ENCODE measurements around the gene ZDHHC7.

The ZDHHC7 gene

GRCh38 chr16:84990782-84991181, 20.6 kb downstream of the ZDHHC7 start:
- DNase-seq: no peak

DNA sequence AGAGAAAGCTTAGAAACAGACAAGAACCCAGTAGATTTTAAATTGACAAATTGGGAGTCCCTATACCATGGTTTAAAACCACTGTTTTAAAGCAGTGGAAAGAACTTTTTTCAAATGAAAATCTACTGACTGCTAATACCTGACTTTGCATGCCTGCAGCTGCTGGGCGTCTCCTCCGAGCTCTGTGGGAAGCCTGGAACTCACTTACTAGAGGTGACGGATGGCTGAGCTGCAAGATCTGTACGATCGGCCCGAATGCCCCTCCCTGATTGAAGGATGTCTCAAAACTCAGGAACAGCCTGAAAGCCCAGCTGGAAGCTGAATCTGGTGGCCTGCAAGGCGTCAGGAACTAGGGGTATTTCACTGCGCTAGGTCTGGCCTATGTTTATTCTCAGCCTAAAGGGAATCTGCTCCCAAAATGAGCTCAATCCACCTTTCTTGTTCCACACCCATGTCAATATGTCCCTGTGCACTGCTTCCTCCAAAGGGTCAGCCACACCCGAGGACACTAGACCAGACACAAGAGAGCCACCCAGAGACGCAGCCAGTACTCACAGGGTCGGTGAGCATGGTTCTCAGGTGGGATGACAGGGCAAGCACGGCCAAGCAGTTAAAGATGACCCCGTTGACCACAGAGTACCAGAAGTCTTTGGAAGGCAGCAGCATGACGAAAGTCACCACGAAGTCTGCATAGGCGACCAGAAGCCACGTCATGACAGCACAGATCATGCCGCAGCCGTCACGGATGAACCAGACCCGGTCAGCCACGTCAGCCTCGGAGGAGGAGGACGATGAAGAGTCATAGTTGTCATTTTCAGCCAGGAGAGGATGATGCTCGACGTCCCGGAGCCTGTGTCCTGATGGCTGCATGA, 21.4 kb downstream of the ZDHHC7 start:
- DNase-seq: no peak

DNA sequence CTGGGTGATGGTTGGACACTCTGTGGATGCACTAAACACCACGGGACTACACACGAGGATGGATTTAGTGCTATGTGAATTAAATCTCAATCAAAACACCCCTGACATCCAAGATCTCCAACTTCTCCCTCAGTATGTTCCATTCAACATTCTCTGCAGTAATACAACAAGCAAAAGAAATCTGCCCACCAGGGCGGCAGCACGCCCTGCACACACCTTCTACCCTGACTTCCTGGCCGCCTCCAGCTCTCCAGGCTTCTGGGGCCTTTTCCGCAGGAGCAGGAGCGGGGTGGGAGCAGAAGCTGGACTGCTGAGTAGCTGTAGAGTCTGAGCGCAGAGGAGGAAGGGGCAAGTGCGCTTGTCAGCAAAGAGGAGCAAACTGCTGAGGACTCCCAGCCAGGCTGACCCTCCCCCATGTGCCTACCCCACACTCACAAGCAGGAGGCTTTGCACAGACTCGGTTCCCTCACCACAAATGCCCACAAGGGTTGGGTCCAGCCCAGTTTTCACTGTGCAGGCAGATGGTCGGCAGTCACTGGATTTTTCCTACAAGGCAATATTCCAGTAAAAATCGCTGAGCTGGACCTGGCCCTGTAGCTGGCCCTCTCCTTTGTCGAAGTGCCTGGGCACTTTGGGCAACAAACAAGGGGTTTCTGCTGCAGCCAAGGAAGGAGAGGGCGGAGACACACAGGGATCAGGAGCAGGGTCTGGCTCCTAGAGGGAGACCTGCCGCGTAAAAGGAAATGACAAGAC, 22.8 kb downstream of the ZDHHC7 start:
- no peak for DNase-seq

DNA sequence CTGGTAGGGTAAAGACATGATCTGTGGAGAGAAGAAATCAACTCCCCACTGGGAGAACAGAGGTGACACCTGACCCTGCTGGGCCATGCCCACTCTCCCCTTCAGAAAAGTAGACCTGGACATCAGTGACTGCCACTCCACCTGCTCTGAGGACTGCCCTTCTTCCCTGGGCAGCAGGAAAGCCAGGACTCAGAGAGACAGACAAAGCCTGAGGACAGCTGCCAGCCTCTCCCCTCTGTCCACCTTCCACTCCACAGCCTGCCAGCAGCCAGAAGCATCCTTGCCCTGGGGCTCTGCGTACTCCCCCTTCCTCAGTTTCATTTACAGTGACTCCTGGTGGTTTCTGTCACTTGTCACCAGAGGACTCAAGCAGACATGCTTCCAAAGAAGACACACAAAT, 24.5 kb downstream of the ZDHHC7 start:
- DNase-seq: no peak

GRCh38 chr16:84986102-84986501, 25.2 kb downstream of the ZDHHC7 start:
- DNase-seq: no peak

DNA sequence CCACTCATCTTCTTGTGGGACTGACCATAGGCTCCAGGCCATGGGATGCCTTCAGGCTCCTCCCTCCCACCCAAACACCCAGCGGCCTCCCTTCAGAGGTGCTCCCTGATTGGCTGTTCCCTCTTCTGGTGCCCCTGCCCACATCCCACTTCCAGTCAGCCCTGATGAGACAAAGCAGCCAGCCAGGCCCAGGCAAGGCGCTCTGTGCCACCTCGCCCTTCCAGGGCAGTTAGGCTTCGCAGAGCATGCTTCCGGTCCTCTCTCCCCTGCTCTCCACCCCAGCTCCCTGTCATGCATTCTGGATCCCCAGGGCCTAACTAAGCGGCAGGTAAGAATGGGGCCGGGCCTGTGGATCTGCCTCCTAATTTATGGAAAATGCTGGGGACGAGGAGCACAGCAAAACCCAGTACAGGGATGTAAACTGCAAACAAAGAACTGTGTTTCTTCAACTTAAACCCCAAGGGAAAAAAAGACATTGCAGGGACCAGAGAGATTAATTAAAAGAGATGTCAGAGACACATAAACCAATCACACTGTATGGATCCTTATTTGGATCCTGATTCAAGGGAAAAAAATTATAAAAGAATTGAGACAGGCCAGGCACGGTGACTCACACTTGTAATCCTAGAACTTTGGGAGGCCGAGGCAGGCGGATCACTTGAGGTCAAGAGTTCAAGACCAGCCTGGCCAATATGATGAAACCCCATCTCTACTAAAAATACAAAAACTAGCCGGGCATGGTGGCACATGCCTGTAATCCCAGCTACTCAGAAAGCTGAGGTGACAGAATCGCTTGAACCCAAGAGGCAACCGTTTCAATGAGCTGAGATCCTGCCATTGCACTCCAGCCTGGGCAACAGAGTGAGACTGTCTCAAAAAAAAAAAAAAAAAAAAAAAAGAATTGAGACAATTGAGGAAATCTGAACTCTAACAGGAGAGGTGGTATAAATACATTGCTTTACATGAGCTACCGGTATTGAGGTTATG, 26.0 kb downstream of the ZDHHC7 start:
- no peak for DNase-seq

GRCh38 chr16:84982434-84982833, 28.9 kb downstream of the ZDHHC7 start:
- no peak for DNase-seq

DNA sequence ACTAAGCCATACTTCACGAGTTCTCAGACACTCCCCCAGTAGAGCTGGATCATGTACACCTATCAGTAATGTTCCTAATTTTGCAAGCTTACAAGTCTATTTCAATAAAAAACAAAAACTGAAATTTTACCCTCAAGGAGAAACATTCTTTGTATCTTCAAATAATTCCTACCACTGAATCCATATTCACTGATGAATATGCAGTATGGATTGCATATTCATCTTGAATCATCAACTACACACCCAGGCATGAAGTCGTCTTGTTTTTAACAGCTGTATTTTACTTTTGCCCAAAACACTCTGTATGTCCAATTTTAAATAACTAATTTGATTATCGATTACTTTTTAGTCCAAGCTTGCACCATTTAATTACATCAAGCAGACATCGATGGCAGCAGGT, 31.8 kb downstream of the ZDHHC7 start:
- DNase-seq: no peak

DNA sequence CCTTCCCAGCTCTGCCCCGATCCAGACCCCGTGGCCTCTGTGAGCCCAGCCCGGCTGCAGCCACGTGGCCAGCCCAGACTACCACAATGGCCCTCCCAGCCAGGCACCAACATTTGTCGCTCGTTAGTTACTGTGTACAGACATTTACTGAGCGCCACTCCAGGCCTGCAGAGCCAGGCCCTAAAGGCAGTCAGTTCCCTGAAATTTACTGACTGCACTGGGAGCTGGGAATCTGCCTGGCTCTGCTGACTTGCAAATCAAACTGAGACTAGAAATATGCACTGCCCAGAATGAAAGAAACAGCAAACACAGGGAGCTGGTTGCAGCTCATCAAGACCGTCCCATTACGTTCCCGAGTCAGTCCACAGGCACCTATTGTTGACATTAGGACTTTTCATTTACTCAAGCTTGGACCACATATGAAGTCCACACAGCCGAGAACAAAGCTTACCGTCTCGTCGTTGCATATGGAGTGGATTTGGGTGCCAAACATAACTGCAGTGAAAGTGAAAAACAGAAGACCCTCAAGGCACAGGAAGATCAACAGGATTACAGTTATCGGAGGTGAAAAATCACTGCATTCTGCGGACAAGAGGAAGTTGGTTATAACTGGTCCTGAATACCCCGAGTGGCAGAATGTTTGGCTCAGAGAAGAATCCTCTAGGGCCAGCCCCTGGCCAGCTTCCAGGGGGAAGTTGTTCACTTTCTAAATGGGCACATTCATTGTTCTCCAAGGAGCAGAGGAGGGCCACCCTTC, 34.5 kb downstream of the ZDHHC7 start:
- peak in 1 of 2 donors; percentile 43 for DNase-seq

DNA sequence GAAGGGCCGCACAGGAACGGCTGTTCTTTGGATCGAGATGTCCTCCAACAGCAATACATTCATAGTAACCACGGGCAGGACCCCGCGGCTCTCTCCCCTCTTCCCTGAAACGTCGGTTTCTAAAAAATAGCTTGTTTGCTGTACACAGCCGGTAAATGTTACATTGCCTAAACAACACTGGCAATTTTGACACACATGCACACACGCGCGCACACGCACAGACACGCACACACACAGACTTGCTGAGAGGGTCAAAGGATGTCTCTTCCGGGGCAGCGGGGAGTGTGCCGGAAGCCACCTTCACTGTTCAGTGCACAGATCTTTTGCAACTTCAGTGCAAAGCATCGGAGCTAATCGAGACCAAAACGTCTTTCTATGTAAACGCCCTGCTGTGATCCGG, 35.8 kb downstream of the ZDHHC7 start:
- DNase-seq: no peak

DNA sequence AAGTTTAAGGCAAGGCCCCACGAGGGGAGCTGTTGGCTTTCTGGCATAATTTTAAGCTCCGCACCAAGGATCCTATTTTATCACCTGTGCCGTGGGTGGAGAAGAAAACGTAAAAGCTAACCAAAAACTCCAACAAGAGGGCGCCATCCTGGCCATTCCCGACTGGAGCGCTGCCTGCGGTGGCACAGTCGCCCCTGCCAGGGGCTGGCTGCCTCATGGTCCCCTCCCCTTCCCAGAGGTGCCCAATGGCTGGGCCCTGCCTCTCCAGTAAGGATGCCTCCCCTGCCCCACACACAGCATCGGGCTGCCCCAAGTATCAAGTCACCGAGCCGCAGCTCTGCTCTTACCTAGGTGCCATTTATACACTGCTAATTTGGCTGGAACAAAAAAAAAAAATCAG, 36.3 kb downstream of the ZDHHC7 start:
- no peak for DNase-seq

GRCh38 chr16:84973776-84974523, 37.4 kb downstream of the ZDHHC7 start:
- DNase-seq: no peak

GRCh38 chr16:84973236-84973635, 38.1 kb downstream of the ZDHHC7 start:
- no peak for DNase-seq

DNA sequence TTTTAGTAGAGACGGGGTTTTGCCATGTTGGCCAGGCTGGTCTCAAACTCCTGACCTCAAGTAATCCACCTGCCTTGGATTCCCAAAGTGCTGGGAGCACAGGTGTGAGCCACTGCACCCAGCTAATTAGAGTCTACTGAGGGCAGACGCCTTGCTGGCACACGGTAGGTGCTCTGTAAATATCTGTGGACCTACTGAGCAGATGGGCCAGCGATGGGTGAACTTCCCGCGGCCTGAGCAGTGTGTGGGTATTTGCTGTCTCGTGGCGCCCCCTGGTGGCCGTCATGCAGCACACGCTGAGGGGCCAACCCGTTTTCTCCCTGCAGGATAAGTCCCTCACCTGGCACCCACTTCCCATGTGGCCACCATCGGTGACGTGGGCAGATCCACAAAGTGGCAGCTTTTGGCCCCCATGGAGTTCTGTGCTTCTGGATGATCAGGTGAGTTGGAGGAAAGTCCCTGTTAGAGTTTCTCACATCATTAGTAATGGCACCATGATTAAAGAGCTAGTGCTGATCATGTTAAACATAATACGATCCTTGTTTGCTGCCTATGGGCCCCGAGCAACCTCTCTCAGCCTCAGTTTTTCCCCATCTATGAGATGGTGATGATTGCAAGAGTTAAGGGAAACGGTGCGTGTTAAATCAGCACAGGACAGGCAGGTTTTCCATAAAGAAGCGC, 40.7 kb downstream of the ZDHHC7 start:
- peak; percentile 28 to 67 for DNase-seq

DNA sequence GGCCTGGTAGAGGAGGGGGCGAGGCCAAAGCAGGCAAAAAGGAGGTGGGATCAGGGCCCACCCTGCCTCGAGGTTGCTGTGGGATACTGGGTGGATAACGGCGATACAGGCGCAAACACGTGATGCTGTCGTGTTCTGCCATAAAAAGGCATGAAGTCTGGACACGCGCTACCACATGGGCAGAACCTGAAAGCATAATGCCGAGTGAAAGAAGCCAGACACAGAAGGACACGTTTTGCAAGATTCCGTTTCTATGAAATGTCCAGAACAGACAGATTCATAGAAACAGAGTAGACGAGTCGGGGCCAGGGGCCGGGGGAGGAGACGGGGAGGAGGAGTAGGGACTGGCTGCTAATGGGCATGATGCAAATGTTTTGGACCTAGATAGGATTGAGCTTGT, 43.5 kb downstream of the ZDHHC7 start:
- DNase-seq: no peak

DNA sequence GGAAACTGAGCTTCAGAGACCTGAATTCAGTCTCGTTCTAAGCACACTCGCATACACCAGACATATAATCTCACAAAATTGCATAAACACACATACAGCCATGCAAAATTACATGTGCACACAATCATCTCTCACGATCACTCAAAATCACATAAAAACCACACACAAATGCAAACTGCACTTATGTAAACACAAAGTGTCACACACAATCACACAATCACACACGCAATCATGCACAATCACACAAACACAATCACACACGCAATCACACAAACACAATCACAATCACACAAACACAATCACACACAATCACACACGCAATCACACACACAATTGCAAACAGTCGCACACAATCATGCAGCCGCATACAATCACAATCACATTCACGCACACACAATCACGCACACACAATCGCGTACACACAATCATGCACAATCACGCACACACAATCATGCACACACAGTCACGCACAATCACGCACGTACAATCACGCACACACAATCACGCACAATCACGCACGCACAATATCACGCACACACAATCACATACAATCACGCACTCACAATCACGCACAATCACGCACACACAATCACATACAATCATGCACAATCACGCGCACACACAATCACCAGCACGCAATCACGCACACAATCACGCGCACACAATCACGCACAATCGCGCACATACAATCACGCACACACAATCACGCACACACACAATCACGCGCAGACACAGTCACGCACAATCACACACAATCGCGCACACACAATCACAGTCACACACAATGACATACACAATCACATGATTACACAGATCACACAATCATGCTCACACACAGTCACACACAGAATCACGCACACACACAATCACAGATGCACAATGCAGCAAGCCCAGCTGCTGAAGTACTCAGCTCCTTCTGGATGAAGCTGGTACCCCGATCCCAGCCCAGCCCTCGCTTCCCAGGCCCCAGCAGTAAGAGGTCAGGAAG, 45.6 kb downstream of the ZDHHC7 start:
- DNase-seq: no peak

DNA sequence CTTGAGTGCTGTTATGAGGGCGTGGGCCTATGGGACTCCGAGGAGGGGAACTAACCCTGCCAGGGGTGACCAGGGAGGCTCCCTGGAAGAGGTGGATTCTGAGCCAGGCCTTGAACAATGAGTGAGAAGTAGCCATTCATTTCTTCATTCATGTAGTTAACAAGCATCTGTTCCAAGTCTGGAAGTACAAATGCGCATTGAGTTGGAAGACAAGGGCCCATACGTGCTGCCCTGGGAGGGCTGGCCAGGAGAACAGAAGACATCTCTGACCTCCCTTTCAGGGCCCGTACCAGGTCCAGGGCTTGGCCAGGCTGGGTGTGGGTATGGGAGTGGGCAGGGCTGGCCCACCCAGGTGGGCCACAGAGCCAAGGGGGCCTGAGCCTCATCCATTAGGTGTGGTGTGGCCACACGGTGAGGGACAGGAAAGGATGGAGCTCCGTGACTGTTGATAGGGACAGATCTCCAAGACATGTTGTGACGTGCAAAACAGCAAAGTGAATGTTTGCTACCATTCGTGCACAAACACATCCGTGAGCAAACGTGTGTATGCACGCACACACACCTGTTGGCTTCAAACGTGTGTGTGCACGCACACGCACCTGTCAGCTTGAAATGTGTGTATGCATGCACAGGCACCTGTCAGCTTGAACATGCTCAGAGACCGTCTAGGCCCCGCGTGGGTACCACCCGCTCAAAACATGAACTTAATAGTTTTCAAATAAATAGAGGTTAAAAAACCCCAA, 46.8 kb downstream of the ZDHHC7 start:
- no peak for DNase-seq

GRCh38 chr16:84963066-84963465, 48.3 kb downstream of the ZDHHC7 start:
- no peak for DNase-seq

- no peak for DNase-seq
Measured at GRCh38 chr16:84960942-84961341, 50.4 kb downstream of the ZDHHC7 start.

Data from hippocampal formation (tissue), 2 donors.